A673 (cell line): Measurements from ENCODE around the gene CCDC178.

Source experiments
- CTCF ChIP-seq: fragments of 300-800, 200-600 bp; sonication (generic); conservative IDR thresholded peaks from 2 replicates; pipeline ENCODE4 v1.5.1; 2017; ENCODE audit warnings: low read depth, mild to moderate bottlenecking, antibody characterized with exemption, low read length, moderate library complexity, mixed read lengths
- EZH2 ChIP-seq: fragments of 200-600 bp; sonication (generic); IDR thresholded peaks from 2 replicates; pipeline ENCODE4 v1.6.1; 2017; ENCODE audit warnings: borderline replicate concordance, low read depth, mild to moderate bottlenecking, mixed read lengths, antibody characterized with exemption, low read length; ENCODE audit not compliant: poor library complexity, severe bottlenecking

- TF ChIP-seq EZH2 (no peak), CTCF (no peak)
Observed at GRCh38 chr18:33169218-33169617, 271.3 kb downstream of the CCDC178 start.
